Activated T-cell treated with anti-CD3 and anti-CD28 coated beads, Interleukin-2, amount 50 U/mL, for 4 hours (primary cell): ENCODE results near the gene RPS6KA3. TPM values are rescaled to one million over a fixed set of nuclear protein-coding genes. Genes with fewer than 3 reads are reported as not detected.
A peak's percentile ranks its signal among the peaks of the same experiment; 100 is the strongest.
"Not testable (repeated sequence)": the region's sequence is repeated elsewhere in the genome, so short reads cannot be mapped to it uniquely, and the experiment has no call there.

Source experiments
- ATAC-seq, 2 donors: fragments of 200-7000 bp; cut with Tn5 transposase; one replicate each; pipeline ENCODE4 v1.10.0; 2021
- DNase-seq: peaks from one replicate; pipeline ENCODE4 v3.0.0-alpha.2; 2020
- H3K27me3 Mint-ChIP-seq: one replicate; pipeline ENCODE4 v1.8.0; 2021; ENCODE audit warnings: low read depth, mixed read lengths
- H3K36me3 Mint-ChIP-seq: one replicate; pipeline ENCODE4 v1.8.0; 2022; ENCODE audit warnings: mixed read lengths; ENCODE audit not compliant: insufficient read depth
- H3K4me1 Mint-ChIP-seq: one replicate; pipeline ENCODE4 v1.8.0; 2021; ENCODE audit warnings: low read depth, mixed read lengths
- H3K4me3 Mint-ChIP-seq: one replicate; pipeline ENCODE4 v1.8.0; 2021; ENCODE audit warnings: mild to moderate bottlenecking, moderate library complexity, mixed read lengths
- H3K9me3 Mint-ChIP-seq: one replicate; pipeline ENCODE4 v1.8.0; 2021; ENCODE audit warnings: mixed read lengths
- total RNA-seq, 3 donors: library from RNA; stranded (reverse); gene quantifications; one replicate each; pipeline ENCODE4 v1.2.1, GENCODE V29; 2021

The RPS6KA3 gene
- total RNA-seq, 3 donors from 2014 or later: 51.7 to 56.9 (median 54.2) TPM

- H3K36me3 Mint-ChIP-seq: peaks cover 12% of the 10 kb centered on the region
- H3K4me3 Mint-ChIP-seq: no peak overlapping the region
- peaks cover 48% of the 10 kb centered on the region for H3K4me1 Mint-ChIP-seq
- no peak for DNase-seq
- ATAC-seq: no peak
- H3K27me3 Mint-ChIP-seq: no peaks in the 10 kb centered on the region
- H3K9me3 Mint-ChIP-seq: no peaks in the 10 kb centered on the region
Observed at GRCh38 chrX:20251691-20252090, 15.0 kb downstream of the RPS6KA3 start.

GRCh38 chrX:20250146-20250545 lies 16.6 kb downstream of the RPS6KA3 start:
- H3K9me3 Mint-ChIP-seq, ATAC-seq, H3K27me3 Mint-ChIP-seq, DNase-seq, H3K4me3 Mint-ChIP-seq: not testable (repeated sequence)
- H3K4me1 Mint-ChIP-seq: peaks cover 44% of the 10 kb centered on the region
- H3K36me3 Mint-ChIP-seq: peaks cover 12% of the 10 kb centered on the region

DNA sequence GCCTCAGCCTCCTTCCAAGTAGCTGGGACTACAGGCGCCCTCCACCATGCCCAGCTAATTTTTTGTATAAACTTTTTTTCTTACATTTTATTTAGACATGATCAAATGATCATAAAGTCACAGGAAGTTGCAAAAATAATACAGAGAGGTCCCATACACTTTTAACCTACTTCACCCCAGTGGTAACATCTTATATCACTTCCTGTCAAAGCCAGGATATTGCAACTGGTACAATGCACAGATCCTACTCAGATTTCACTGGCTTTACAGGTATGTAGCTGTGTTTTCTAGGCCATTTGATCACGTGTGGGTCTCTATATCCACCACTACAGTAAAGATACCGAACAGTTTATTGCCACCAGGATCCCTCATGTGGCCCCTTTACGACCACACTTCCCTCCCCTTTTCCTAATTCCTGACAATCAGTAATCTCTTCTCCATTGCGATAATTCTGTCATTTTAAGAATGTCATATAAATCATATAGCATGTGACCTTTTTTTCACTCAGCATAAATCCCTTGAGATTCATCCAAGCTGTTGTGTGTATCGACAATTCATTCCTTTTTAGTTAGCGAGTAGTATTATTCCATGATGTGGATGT lies 18.0 kb downstream of the RPS6KA3 start:
- Mint-ChIP-seq H3K4me3 (no peak overlapping the region), H3K9me3 (no peaks in the 10 kb centered on the region), H3K36me3 (peaks cover 12% of the 10 kb centered on the region), H3K4me1 (peaks cover 36% of the 10 kb centered on the region), H3K27me3 (no peaks in the 10 kb centered on the region)
- DNase-seq (no peak), ATAC-seq (no peak)

DNA sequence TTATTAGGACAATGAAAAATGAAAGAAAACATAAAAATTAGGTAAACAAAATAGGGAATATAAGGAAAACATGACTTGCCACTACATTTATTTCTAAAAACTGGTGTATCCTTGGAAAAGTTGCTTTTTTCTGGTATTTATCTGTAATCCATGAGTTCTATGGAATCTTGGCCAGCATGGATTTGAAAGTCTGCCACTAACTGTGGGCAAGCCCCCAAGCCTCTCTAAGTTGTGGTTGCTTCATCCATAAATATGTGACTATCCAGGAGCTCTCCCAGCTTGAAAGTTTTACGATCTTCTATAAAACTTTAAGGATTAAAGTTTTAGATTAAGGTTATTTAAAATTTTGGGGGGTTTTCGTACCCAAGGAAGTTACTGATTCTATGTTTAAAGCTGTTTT lies 21.8 kb downstream of the RPS6KA3 start:
- H3K36me3 Mint-ChIP-seq: peaks cover 6% of the 10 kb centered on the region
- H3K4me3 Mint-ChIP-seq: no peak overlapping the region
- ATAC-seq: no peak

GRCh38 chrX:20240201-20240600 lies 26.5 kb downstream of the RPS6KA3 start:
- DNase-seq: no peak
- peaks cover 37% of the 10 kb centered on the region for H3K4me1 Mint-ChIP-seq

More for the DNA sequence above, 21.8 kb downstream of the RPS6KA3 start:
- H3K27me3 Mint-ChIP-seq: no peaks in the 10 kb centered on the region
- DNase-seq: no peak
- H3K4me1 Mint-ChIP-seq: peaks cover 30% of the 10 kb centered on the region
- no peaks in the 10 kb centered on the region for H3K9me3 Mint-ChIP-seq

GRCh38 chrX:20237864-20238263 lies 28.8 kb downstream of the RPS6KA3 start:
- H3K4me1 Mint-ChIP-seq: peaks cover 35% of the 10 kb centered on the region
- ATAC-seq: peak; percentile 86 to 87
- no peak for DNase-seq
- no peak overlapping the region for H3K4me3 Mint-ChIP-seq
- H3K36me3 Mint-ChIP-seq: peaks cover 22% of the 10 kb centered on the region
- H3K27me3 Mint-ChIP-seq: no peaks in the 10 kb centered on the region
- H3K9me3 Mint-ChIP-seq: peaks cover 2% of the 10 kb centered on the region

More at GRCh38 chrX:20240201-20240600, 26.5 kb downstream of the RPS6KA3 start:
- no peaks in the 10 kb centered on the region for H3K27me3 Mint-ChIP-seq
- peaks cover 18% of the 10 kb centered on the region for H3K36me3 Mint-ChIP-seq
- H3K4me3 Mint-ChIP-seq: no peak overlapping the region
- ATAC-seq: no peak
- peaks cover 2% of the 10 kb centered on the region for H3K9me3 Mint-ChIP-seq

DNA sequence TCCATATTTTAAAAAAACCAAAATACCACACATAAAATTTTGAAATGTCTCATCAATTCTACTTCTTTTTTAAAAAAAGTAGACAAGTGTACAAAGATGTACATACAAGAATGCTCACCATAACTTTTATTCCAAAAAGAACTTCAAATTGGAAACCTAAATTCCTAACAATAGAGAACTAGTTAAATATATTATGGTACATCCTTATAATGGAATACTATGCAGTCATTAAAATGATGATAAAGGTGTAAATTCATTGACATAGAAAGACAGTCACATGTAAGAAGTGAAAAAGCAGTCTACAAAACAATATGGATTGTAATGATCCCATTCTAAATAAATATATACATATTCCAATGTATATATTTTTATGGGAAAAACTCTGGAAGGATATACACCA lies 31.0 kb downstream of the RPS6KA3 start:
- H3K36me3 Mint-ChIP-seq: peaks cover 23% of the 10 kb centered on the region
- H3K27me3 Mint-ChIP-seq: no peaks in the 10 kb centered on the region

DNA sequence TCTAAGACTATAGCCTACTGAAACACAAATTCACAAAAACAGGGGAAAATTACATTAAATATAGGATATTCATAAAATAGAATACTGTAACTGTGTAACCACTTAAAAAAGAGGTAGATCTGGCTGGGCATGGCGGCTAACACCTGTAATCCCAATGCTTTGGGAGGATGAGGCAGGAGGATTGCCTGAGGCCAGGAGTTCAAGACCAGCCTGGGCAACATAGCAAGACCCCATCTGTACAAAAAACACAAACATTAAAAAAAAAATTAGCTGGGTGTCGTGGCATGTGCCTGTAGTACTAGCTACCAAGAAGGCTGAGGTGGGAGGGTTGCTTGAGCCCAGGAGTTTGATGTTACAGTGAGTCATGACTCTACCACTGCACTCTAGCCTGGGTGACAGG lies 33.4 kb downstream of the RPS6KA3 start:
- Mint-ChIP-seq H3K4me3 (no peak overlapping the region), H3K9me3 (peaks cover 2% of the 10 kb centered on the region), H3K27me3 (no peaks in the 10 kb centered on the region), H3K4me1 (peaks cover 34% of the 10 kb centered on the region), H3K36me3 (peaks cover 36% of the 10 kb centered on the region)
- no peak for DNase-seq
- peak in 1 of 2 donors; percentile 65 for ATAC-seq

More for the DNA sequence above, 31.0 kb downstream of the RPS6KA3 start:
- peaks cover 31% of the 10 kb centered on the region for H3K4me1 Mint-ChIP-seq
- ATAC-seq (no peak), DNase-seq (no peak)
- H3K9me3 Mint-ChIP-seq: peaks cover 2% of the 10 kb centered on the region
- H3K4me3 Mint-ChIP-seq: no peak overlapping the region

DNA sequence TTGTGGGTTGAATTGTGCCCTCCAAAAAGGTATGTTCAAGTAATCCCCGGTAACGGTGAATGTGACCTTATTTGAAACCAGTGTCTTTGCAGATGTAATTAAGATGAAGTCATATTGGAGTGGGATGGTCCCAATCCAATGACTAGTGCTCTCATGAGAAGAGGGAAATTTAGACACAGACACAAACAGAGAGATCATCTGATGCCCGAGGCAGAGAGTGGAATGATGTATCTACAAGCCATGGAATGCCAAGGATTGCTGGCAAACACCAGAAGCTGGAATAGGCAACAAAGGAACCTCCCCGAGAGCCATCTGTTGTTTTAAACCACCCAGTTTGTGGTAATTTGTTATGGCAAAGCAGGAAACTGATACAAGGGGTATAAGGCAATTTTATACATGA lies 35.1 kb downstream of the RPS6KA3 start:
- Mint-ChIP-seq H3K27me3 (no peaks in the 10 kb centered on the region), H3K36me3 (peaks cover 41% of the 10 kb centered on the region), H3K4me3 (no peak overlapping the region), H3K4me1 (peaks cover 29% of the 10 kb centered on the region), H3K9me3 (peaks cover 2% of the 10 kb centered on the region)
- DNase-seq (no peak), ATAC-seq (no peak)

- ATAC-seq (no peak), DNase-seq (no peak)
- Mint-ChIP-seq H3K9me3 (peaks cover 2% of the 10 kb centered on the region), H3K27me3 (no peaks in the 10 kb centered on the region), H3K4me1 (peaks cover 38% of the 10 kb centered on the region), H3K36me3 (peaks cover 37% of the 10 kb centered on the region), H3K4me3 (no peak overlapping the region)
Observed at GRCh38 chrX:20230406-20230805, 36.3 kb downstream of the RPS6KA3 start.

GRCh38 chrX:20229155-20229554 lies 37.6 kb downstream of the RPS6KA3 start:
- no peaks in the 10 kb centered on the region for H3K9me3 Mint-ChIP-seq
- ATAC-seq (no peak), DNase-seq (no peak)
- H3K4me1 Mint-ChIP-seq: peaks cover 46% of the 10 kb centered on the region
- H3K27me3 Mint-ChIP-seq: no peaks in the 10 kb centered on the region
- no peak overlapping the region for H3K4me3 Mint-ChIP-seq
- peaks cover 35% of the 10 kb centered on the region for H3K36me3 Mint-ChIP-seq

- peaks cover 48% of the 10 kb centered on the region for H3K4me1 Mint-ChIP-seq
- ATAC-seq: no peak
Observed at GRCh38 chrX:20228245-20228644, 38.5 kb downstream of the RPS6KA3 start.

GRCh38 chrX:20227116-20227515 lies 39.6 kb downstream of the RPS6KA3 start:
- DNase-seq (no peak), ATAC-seq (no peak)
- H3K4me1 Mint-ChIP-seq: peaks cover 51% of the 10 kb centered on the region
- H3K27me3 Mint-ChIP-seq: no peaks in the 10 kb centered on the region
- no peaks in the 10 kb centered on the region for H3K9me3 Mint-ChIP-seq
- peaks cover 31% of the 10 kb centered on the region for H3K36me3 Mint-ChIP-seq
- H3K4me3 Mint-ChIP-seq: no peak overlapping the region

More at GRCh38 chrX:20228245-20228644, 38.5 kb downstream of the RPS6KA3 start:
- H3K27me3 Mint-ChIP-seq: no peaks in the 10 kb centered on the region
- peaks cover 33% of the 10 kb centered on the region for H3K36me3 Mint-ChIP-seq
- DNase-seq: no peak
- H3K9me3 Mint-ChIP-seq: no peaks in the 10 kb centered on the region
- no peak overlapping the region for H3K4me3 Mint-ChIP-seq

GRCh38 chrX:20225488-20225833 lies 41.2 kb downstream of the RPS6KA3 start:
- Mint-ChIP-seq H3K36me3 (peaks cover 31% of the 10 kb centered on the region), H3K27me3 (no peaks in the 10 kb centered on the region), H3K4me3 (no peak overlapping the region), H3K4me1 (peaks cover 51% of the 10 kb centered on the region), H3K9me3 (no peaks in the 10 kb centered on the region)
- DNase-seq: no peak
- ATAC-seq: no peak

- Mint-ChIP-seq H3K4me1 (peaks cover 51% of the 10 kb centered on the region), H3K9me3 (no peaks in the 10 kb centered on the region), H3K4me3 (no peak overlapping the region), H3K27me3 (no peaks in the 10 kb centered on the region), H3K36me3 (peaks cover 26% of the 10 kb centered on the region)
- DNase-seq: no peak
- peak; percentile 93 to 97 for ATAC-seq
Observed at GRCh38 chrX:20224814-20225487, 41.8 kb downstream of the RPS6KA3 start.
